ENCODE results near the gene HEXB.
"Not testable (repeated sequence)": the region's sequence is repeated elsewhere in the genome, so short reads cannot be mapped to it uniquely, and the experiment has no call there.

Gene HEXB

GRCh38 chr5:74738406-74738805 lies 53.4 kb downstream of the HEXB start:
- Histone ChIP-seq H3K9ac (ENCODE audit: insufficient read length) (no peak overlapping the region), H3K36me3 (ENCODE audit: insufficient read depth, low read length) (peaks cover 54% of the 10 kb centered on the region), H3K27ac (no peak overlapping the region), H3K4me3 (no peak overlapping the region), H3K9me3 (ENCODE audit: low read depth, low read length) (no peaks in the 10 kb centered on the region)
- TF ChIP-seq POLR2AphosphoS5 (IDR thresholded peaks at IDR 0.05; ENCODE audit: borderline replicate concordance, low read depth, low read length) = no peak
- no peak for TF ChIP-seq FOXP2 (optimal IDR thresholded peaks at IDR 0.05; ENCODE audit: control extremely low read depth, extremely low read length, insufficient read depth)
- no peak for TF ChIP-seq EZH2 (IDR thresholded peaks at IDR 0.05)
- no peak for DNase-seq (ENCODE audit: low read depth, low spot score)

DNA sequence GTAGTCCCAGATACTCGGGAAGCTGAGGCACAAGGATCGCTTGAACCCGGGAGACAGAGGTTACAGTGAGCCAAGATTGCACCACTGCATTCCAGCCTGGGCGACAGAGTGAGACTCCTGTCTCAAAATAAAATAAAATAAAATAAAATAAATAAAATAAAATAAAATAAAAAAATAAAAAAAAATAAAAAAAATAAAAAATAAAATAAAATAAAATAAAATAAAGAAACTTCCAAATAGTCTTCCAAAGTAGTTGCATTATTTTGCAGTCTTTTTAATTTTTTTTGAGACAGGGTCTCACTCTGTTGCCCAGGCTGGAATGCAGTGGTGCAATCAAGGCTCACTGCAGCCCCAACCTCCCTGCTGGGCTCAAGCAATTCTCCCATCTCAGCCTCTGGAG lies 63.7 kb downstream of the HEXB start:
- DNase-seq (ENCODE audit: low read depth, low spot score); H3K27ac ChIP-seq; H3K9ac ChIP-seq (ENCODE audit: insufficient read length); H3K4me3 ChIP-seq; H3K9me3 ChIP-seq (ENCODE audit: low read depth, low read length): not testable (repeated sequence)
- peaks cover 66% of the 10 kb centered on the region for H3K36me3 ChIP-seq (ENCODE audit: insufficient read depth, low read length)

DNA sequence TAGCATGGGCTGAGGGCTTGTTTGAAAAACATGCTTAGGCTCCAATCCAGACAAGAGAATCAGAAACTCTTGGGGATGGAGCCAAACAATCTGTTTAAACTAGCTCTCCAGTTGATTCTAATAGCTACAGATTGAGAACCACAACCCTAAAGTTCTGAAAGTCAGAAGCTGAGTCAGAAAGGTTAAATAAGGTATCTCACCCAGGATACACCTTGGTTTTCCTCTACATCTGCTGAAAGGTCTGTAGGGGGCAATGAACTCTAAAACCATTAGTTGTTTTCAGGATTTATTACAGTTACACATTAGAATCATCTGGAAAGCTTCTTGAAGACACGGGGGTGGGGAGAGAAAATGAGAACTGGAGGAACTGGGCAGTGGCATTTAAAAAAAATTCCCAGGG lies 76.2 kb downstream of the HEXB start:
- Histone ChIP-seq H3K9me3 (ENCODE audit: low read depth, low read length) (0 out of 2 replicates have a peak, but pooled peaks cover under 1% of the 10 kb centered on the region), H3K27ac (no peak overlapping the region), H3K36me3 (ENCODE audit: insufficient read depth, low read length) (peaks cover 64% of the 10 kb centered on the region), H3K4me3 (no peak overlapping the region), H3K9ac (ENCODE audit: insufficient read length) (no peak overlapping the region)
- no peak for DNase-seq (ENCODE audit: low read depth, low spot score)
- TF ChIP-seq FOXP2 (optimal IDR thresholded peaks at IDR 0.05; ENCODE audit: control extremely low read depth, extremely low read length, insufficient read depth) (no peak), EZH2 (IDR thresholded peaks at IDR 0.05) (no peak), POLR2AphosphoS5 (IDR thresholded peaks at IDR 0.05; ENCODE audit: borderline replicate concordance, low read depth, low read length) (no peak)

GRCh38 chr5:74762599-74762998 lies 77.6 kb downstream of the HEXB start:
- H3K9me3 ChIP-seq (ENCODE audit: low read depth, low read length) = no peaks in the 10 kb centered on the region
- H3K27ac ChIP-seq = no peak overlapping the region
- no peak overlapping the region for H3K4me3 ChIP-seq
- TF ChIP-seq FOXP2 (optimal IDR thresholded peaks at IDR 0.05; ENCODE audit: control extremely low read depth, extremely low read length, insufficient read depth) (no peak), POLR2AphosphoS5 (IDR thresholded peaks at IDR 0.05; ENCODE audit: borderline replicate concordance, low read depth, low read length) (no peak), EZH2 (IDR thresholded peaks at IDR 0.05) (no peak)
- H3K9ac ChIP-seq (ENCODE audit: insufficient read length) = no peak overlapping the region
- H3K36me3 ChIP-seq (ENCODE audit: insufficient read depth, low read length) = peaks cover 51% of the 10 kb centered on the region
- no peak for DNase-seq (ENCODE audit: low read depth, low spot score)

DNA sequence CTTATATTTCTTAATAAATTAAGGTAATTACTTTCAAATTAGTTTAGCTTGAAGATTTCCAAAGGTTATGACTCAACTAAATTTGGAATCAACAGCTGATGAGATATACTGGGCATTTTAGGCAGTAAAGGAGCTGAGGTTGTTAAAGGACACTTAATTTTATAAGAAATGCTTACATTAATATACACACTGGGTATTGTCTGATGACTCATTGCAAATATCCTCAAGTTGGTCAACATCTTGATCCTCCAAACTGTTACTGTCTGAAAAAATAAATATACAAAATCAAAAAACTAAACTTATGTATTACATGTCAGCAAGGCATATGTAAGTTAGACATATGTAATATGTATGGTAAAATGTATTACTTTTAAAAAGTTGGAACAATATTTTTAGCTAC lies 78.5 kb downstream of the HEXB start:
- Histone ChIP-seq H3K36me3 (ENCODE audit: insufficient read depth, low read length) (peaks cover 42% of the 10 kb centered on the region), H3K27ac (no peak overlapping the region), H3K9me3 (ENCODE audit: low read depth, low read length) (no peaks in the 10 kb centered on the region), H3K9ac (ENCODE audit: insufficient read length) (no peak overlapping the region), H3K4me3 (no peak overlapping the region)
- no peak for DNase-seq (ENCODE audit: low read depth, low spot score)
- no peak for TF ChIP-seq FOXP2 (optimal IDR thresholded peaks at IDR 0.05; ENCODE audit: control extremely low read depth, extremely low read length, insufficient read depth)
- no peak for TF ChIP-seq POLR2AphosphoS5 (IDR thresholded peaks at IDR 0.05; ENCODE audit: borderline replicate concordance, low read depth, low read length)
- no peak for TF ChIP-seq EZH2 (IDR thresholded peaks at IDR 0.05)

GRCh38 chr5:74765201-74765600 lies 80.2 kb downstream of the HEXB start:
- no peak overlapping the region for H3K27ac ChIP-seq
- peak overlapping the region; percentile 100; the same call in 1 of the 2 replicates for H3K4me3 ChIP-seq
- peak overlapping the region; percentile 59 for H3K9ac ChIP-seq (ENCODE audit: insufficient read length)
- no peaks in the 10 kb centered on the region for H3K9me3 ChIP-seq (ENCODE audit: low read depth, low read length)
- peaks cover 43% of the 10 kb centered on the region for H3K36me3 ChIP-seq (ENCODE audit: insufficient read depth, low read length)
- no peak for TF ChIP-seq FOXP2 (optimal IDR thresholded peaks at IDR 0.05; ENCODE audit: control extremely low read depth, extremely low read length, insufficient read depth)
- TF ChIP-seq EZH2 (IDR thresholded peaks at IDR 0.05) = no peak
- no peak for TF ChIP-seq POLR2AphosphoS5 (IDR thresholded peaks at IDR 0.05; ENCODE audit: borderline replicate concordance, low read depth, low read length)
- no peak for DNase-seq (ENCODE audit: low read depth, low spot score)

DNA sequence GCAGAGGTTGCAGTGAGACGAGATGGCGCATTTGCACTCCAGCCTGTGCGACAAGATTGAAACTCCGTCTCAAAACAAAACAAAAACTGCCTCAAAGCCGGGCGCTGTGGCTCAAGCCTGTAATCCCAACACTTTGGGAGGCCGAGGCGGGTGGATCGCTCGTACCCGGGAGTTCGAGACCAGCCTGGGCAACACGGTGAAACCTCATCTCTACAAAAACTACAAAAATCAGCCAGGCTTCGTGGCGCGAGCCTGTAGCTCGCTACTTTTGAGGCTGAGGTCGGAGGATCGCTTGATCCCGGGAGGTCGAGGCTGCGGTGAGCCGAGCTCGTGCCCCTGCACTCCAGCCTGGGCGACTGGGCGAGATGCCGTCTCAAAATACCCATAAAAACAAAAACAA lies 80.9 kb downstream of the HEXB start:
- Histone ChIP-seq H3K4me3 (peak overlapping the region; percentile 100), H3K9me3 (ENCODE audit: low read depth, low read length) (no peaks in the 10 kb centered on the region), H3K27ac (no peak overlapping the region), H3K36me3 (ENCODE audit: insufficient read depth, low read length) (peaks cover 44% of the 10 kb centered on the region), H3K9ac (ENCODE audit: insufficient read length) (peak overlapping the region; percentile 91)
- no peak for DNase-seq (ENCODE audit: low read depth, low spot score)
- TF ChIP-seq EZH2 (IDR thresholded peaks at IDR 0.05) (no peak), FOXP2 (optimal IDR thresholded peaks at IDR 0.05; ENCODE audit: control extremely low read depth, extremely low read length, insufficient read depth) (no peak), POLR2AphosphoS5 (IDR thresholded peaks at IDR 0.05; ENCODE audit: borderline replicate concordance, low read depth, low read length) (no peak)

DNA sequence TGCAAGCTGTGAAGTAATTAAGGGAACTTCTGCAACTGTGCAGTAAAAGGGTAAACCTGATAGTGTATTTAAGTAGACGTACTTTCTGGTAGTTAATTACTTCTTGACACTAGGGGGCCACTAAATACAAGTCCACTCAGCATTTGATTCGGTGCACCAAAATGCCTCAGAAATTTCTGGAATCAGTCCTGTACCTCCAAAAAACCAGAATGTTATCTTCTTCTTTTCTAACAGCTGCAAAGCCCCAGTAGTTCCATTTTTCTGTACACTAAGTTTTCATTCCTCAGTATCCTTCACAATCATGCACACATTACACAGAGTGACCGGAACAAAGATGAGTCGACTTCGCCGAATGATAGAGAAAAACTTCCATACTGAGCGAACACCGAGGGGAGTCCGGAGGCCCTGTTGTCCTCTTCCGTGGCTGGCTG lies 81.4 kb downstream of the HEXB start:
- TF ChIP-seq POLR2AphosphoS5 (IDR thresholded peaks at IDR 0.05; ENCODE audit: borderline replicate concordance, low read depth, low read length) (no peak), FOXP2 (optimal IDR thresholded peaks at IDR 0.05; ENCODE audit: control extremely low read depth, extremely low read length, insufficient read depth) (no peak), EZH2 (IDR thresholded peaks at IDR 0.05) (no peak)
- Histone ChIP-seq H3K9me3 (ENCODE audit: low read depth, low read length) (no peaks in the 10 kb centered on the region), H3K4me3 (peak overlapping the region; percentile 100), H3K9ac (ENCODE audit: insufficient read length) (peak overlapping the region; percentile 91), H3K36me3 (ENCODE audit: insufficient read depth, low read length) (peaks cover 44% of the 10 kb centered on the region), H3K27ac (no peak overlapping the region)
- peak; percentile 30 for DNase-seq (ENCODE audit: low read depth, low spot score)

DNA sequence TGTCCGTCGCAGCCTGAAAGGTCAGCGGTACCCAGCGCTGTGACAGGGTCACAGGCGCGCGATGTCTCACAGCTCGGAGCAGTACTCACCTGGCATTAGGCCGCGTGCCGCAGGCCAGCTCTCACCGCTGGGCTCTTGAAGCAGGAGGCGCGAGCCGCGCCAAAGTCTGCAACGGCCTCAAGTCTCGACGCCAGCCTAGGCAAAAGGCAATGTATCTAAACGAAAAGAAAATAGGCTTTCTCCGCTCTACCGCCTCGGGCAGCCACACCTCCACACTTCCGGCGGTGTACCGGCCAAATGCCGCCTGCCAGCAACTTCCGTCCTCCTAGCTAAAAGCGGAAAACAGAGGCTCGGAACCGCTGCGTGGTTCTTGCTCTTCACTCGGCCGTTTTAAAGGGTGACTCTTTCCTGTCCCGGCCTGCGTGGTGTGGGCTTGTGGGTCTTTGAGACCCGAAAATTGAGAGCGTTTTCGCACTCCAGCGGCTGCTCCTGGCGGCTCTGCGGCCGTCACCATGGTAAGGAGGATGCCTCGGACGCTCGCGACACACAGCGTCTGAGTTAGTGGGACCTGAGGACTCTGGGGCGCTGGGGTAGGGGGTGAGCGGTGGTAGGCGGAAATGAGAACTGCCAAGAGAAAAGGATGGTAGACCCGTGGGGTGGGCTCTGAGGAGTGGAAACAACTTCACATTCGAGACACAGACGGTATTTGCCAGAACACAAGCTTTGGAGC lies 82.0 kb downstream of the HEXB start, which contains the start of the genes GFM2 and NSA2:
Gene GFM2 (minus strand): TSS at position 269 of the 730 bp plus-strand sequence. CDS start 3,375 bp downstream, outside the sequence.
Gene NSA2 (plus strand): TSS at position 401 of the 730 bp plus-strand sequence. CDS start 112 bp downstream, at position 513.
- TF ChIP-seq FOXP2 (optimal IDR thresholded peaks at IDR 0.05; ENCODE audit: control extremely low read depth, extremely low read length, insufficient read depth) (no peak), EZH2 (IDR thresholded peaks at IDR 0.05) (no peak), POLR2AphosphoS5 (IDR thresholded peaks at IDR 0.05; ENCODE audit: borderline replicate concordance, low read depth, low read length) (peak; percentile 86)
- Histone ChIP-seq H3K4me3 (peak within 1 kb of the TSS; percentile 100), H3K27ac (peak within 1 kb of the TSS; percentile 52; the same call in 1 of the 2 replicates), H3K9ac (ENCODE audit: insufficient read length) (peak within 1 kb of the TSS; percentile 91), H3K36me3 (ENCODE audit: insufficient read depth, low read length) (peaks cover 42% of the 10 kb centered on the region), H3K9me3 (ENCODE audit: low read depth, low read length) (no peaks in the 10 kb centered on the region)
- DNase-seq (ENCODE audit: low read depth, low spot score) = peak; percentile 88
